GM19099 (cell line): ENCODE results near the gene CFAP206.
A peak's percentile ranks its signal among the peaks of the same experiment; 100 is the strongest.

Source experiments
- POLR2A ChIP-seq: IDR thresholded peaks from 3 replicates; pipeline ENCODE4 v1.6.1; 2011; ENCODE audit warnings: low read depth; ENCODE audit not compliant: insufficient read length; ENCODE audit errors: extremely low read depth

The CFAP206 gene

GRCh38 chr6:87397656-87398055, 10.1 kb upstream of the CFAP206 start:
- TF ChIP-seq POLR2A, result no peak

- TF ChIP-seq POLR2A, result no peak
Measured at GRCh38 chr6:87401832-87402231, 5.9 kb upstream of the CFAP206 start.

GRCh38 chr6:87407561-87407900, 241 bp upstream of the CFAP206 start:
- TF ChIP-seq POLR2A, result no peak

GRCh38 chr6:87408721-87409155, 966 bp downstream of the CFAP206 start:
- no peak for TF ChIP-seq POLR2A

- no peak for TF ChIP-seq POLR2A
Measured at GRCh38 chr6:87419266-87419665, 11.5 kb downstream of the CFAP206 start.

- TF ChIP-seq POLR2A, result no peak
Measured at GRCh38 chr6:87420360-87420759, 12.6 kb downstream of the CFAP206 start.

GRCh38 chr6:87421576-87421975, 13.8 kb downstream of the CFAP206 start:
- no peak for TF ChIP-seq POLR2A

GRCh38 chr6:87426789-87427188, 19.0 kb downstream of the CFAP206 start:
- TF ChIP-seq POLR2A, result no peak

- TF ChIP-seq POLR2A, result no peak
Measured at GRCh38 chr6:87430499-87430898, 22.7 kb downstream of the CFAP206 start.

GRCh38 chr6:87431263-87431662, 23.5 kb downstream of the CFAP206 start:
- TF ChIP-seq POLR2A, result no peak

GRCh38 chr6:87436435-87436834, 28.7 kb downstream of the CFAP206 start:
- TF ChIP-seq POLR2A, result no peak

- no peak for TF ChIP-seq POLR2A
Measured at GRCh38 chr6:87441711-87442110, 33.9 kb downstream of the CFAP206 start.

GRCh38 chr6:87444362-87444761, 36.6 kb downstream of the CFAP206 start:
- TF ChIP-seq POLR2A, result no peak

GRCh38 chr6:87465051-87465450, 57.3 kb downstream of the CFAP206 start:
- TF ChIP-seq POLR2A, result no peak

- peak; percentile 85 for TF ChIP-seq POLR2A
Measured at GRCh38 chr6:87472525-87473418, 65.0 kb downstream of the CFAP206 start, which contains the start of gene SLC35A1. TSS of gene SLC35A1 (plus strand) at chr6:87472974. CDS start at chr6:87473004, 30 bp downstream.

- TF ChIP-seq POLR2A, result no peak
Measured at GRCh38 chr6:87473419-87473903, 65.7 kb downstream of the CFAP206 start.
